Measurements from ENCODE around the gene C16orf86.

The C16orf86 gene

GRCh38 chr16:67654403-67654911 is 12.2 kb upstream of the C16orf86 start:
- DNase-seq = no peak

GRCh38 chr16:67655363-67655762 is 11.3 kb upstream of the C16orf86 start:
- DNase-seq = no peak

- no peak for DNase-seq
Measured at GRCh38 chr16:67656344-67657016, 10.1 kb upstream of the C16orf86 start.

GRCh38 chr16:67657017-67657608 is 9.5 kb upstream of the C16orf86 start:
- no peak for DNase-seq

GRCh38 chr16:67657751-67658518 is 8.7 kb upstream of the C16orf86 start:
- no peak for DNase-seq

GRCh38 chr16:67658849-67659674 is 7.6 kb upstream of the C16orf86 start:
- no peak for DNase-seq

GRCh38 chr16:67659675-67660563 is 6.7 kb upstream of the C16orf86 start, which contains the start of gene ACD:
ACD (minus strand) TSS chr16:67660260; CDS start chr16:67660220, 40 bp downstream.
- peak; percentile 89 for DNase-seq

- peak; percentile 93 for DNase-seq
Measured at GRCh38 chr16:67660564-67661028, 6.0 kb upstream of the C16orf86 start, which contains the start of gene PARD6A. PARD6A (plus strand) TSS chr16:67660960; CDS start chr16:67661039, 79 bp downstream.

GRCh38 chr16:67661101-67661761 is 5.4 kb upstream of the C16orf86 start:
- no peak for DNase-seq

- DNase-seq = no peak
Measured at GRCh38 chr16:67661886-67662652, 4.5 kb upstream of the C16orf86 start.

- DNase-seq = no peak
Measured at GRCh38 chr16:67662653-67663010, 4.0 kb upstream of the C16orf86 start.

- peak; percentile 38 for DNase-seq
Measured at GRCh38 chr16:67663151-67663876, 3.3 kb upstream of the C16orf86 start.

- DNase-seq = no peak
Measured at GRCh38 chr16:67663877-67664222, 2.8 kb upstream of the C16orf86 start.

- no peak for DNase-seq
Measured at GRCh38 chr16:67664258-67664657, 2.4 kb upstream of the C16orf86 start.

- DNase-seq = no peak
Measured at GRCh38 chr16:67664871-67665270, 1.7 kb upstream of the C16orf86 start.

- no peak for DNase-seq
Measured at GRCh38 chr16:67665598-67665997, 1.0 kb upstream of the C16orf86 start.

- no peak for DNase-seq
Measured at GRCh38 chr16:67666032-67666551, 522 bp upstream of the C16orf86 start.

GRCh38 chr16:67667453-67667816 is 821 bp downstream of the C16orf86 start:
- no peak for DNase-seq

GRCh38 chr16:67667817-67668494 is 1.3 kb downstream of the C16orf86 start:
- DNase-seq = peak; percentile 80
